ENCODE data around the gene ITPK1. TPM values are rescaled to one million over a fixed set of nuclear protein-coding genes. Genes with fewer than 3 reads are reported as not detected.

Gene ITPK1
- total RNA-seq, 2 experiments from 2014 or later, result 63.7 to 71.0 TPM

- no peaks in the 10 kb centered on the region for H3K27me3 Mint-ChIP-seq
- no peak for DNase-seq
- H3K36me3 Mint-ChIP-seq (ENCODE audit: low read depth), result no peaks in the 10 kb centered on the region
- no peak overlapping the region for H3K27ac Mint-ChIP-seq
- ChIA-PET POLR2A (no interaction called here), CTCF (interaction anchor here (1.4 kb wide), 1 partner anchor 17 kb away, joined by 3 read pairs; no protein-coding TSS in a partner anchor)
- no peak overlapping the region for H3K4me3 Mint-ChIP-seq
- H3K9me3 Mint-ChIP-seq, result no peaks in the 10 kb centered on the region
- peaks cover 2% of the 10 kb centered on the region for H3K4me1 Mint-ChIP-seq
Observed at GRCh38 chr14:93005838-93006237, 109.9 kb downstream of the ITPK1 start.

GRCh38 chr14:93005135-93005813 lies 110.5 kb downstream of the ITPK1 start:
- Mint-ChIP-seq H3K27me3 (no peaks in the 10 kb centered on the region), H3K4me3 (no peak overlapping the region), H3K4me1 (peaks cover 2% of the 10 kb centered on the region), H3K9me3 (no peaks in the 10 kb centered on the region), H3K27ac (no peak overlapping the region), H3K36me3 (ENCODE audit: low read depth) (no peaks in the 10 kb centered on the region)
- DNase-seq, result no peak
- ChIA-PET CTCF (interaction anchor here (1.4 kb wide), 1 partner anchor 17 kb away, joined by 3 read pairs; no protein-coding TSS in a partner anchor), POLR2A (no interaction called here)

DNA sequence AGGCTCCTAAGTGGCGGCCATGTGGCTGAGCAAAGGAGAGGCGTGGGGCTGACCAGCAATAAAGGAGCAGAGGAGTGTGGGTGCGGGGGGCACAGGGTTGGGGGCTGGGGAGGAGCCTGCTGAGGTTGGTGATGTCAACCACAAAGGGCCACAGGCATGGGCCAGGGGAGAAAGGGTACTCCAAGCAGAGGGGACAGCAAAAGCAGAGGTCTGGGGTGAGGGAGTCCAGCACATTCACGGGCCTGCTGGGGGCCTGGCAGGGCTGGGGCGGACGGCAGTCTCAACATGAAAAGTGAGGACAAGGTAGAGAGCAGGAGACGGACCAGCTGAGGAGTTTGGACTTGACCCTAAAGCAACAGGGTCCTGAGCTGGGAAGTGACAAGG lies 111.0 kb downstream of the ITPK1 start:
- Mint-ChIP-seq H3K4me1 (peaks cover 2% of the 10 kb centered on the region), H3K27me3 (no peaks in the 10 kb centered on the region), H3K4me3 (no peak overlapping the region), H3K9me3 (no peaks in the 10 kb centered on the region), H3K27ac (no peak overlapping the region), H3K36me3 (ENCODE audit: low read depth) (no peaks in the 10 kb centered on the region)
- ChIA-PET POLR2A (no interaction called here), CTCF (no interaction called here)
- no peak for DNase-seq

DNA sequence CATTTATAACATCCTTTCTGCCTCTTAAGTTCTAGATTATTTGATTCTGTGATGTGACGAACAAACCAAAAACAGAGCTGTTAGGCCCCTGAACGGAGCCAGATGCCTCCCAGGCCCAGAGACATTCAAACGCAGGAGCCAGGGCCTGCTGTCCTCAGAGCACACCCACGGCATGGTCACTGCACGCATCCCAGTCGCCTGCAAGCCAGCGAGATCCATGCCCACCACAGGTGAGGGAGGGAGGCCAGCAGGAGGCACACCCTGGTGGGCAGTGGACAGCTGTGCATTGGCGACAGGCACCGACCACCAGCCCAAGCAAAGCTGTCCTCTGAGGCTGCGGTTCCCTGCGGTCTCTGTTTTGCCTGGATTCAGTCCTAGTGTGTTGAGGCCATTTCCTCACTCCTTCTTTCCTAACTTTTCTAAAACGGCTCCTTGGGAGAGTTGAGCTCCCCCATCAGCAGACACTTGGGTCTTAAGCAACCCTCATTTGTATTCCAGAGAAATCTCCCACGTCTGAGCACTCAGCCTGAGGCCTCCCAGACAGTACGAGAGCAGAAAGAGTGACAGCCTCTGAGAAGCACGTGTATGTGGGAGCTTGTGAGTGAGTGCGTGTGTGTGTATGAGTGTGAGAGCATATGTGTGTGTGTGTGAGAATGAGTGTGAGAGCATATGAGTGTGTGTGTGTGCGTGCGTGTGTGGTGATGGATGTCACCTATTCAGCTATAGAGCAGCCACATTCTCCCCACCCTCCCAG lies 111.6 kb downstream of the ITPK1 start:
- POLR2A ChIA-PET, result no interaction called here
- no peaks in the 10 kb centered on the region for H3K36me3 Mint-ChIP-seq (ENCODE audit: low read depth)
- H3K27ac Mint-ChIP-seq, result no peak overlapping the region
- DNase-seq, result no peak
- H3K27me3 Mint-ChIP-seq, result no peaks in the 10 kb centered on the region
- no peak overlapping the region for H3K4me3 Mint-ChIP-seq
- H3K9me3 Mint-ChIP-seq, result no peaks in the 10 kb centered on the region
- CTCF ChIA-PET, result interaction anchor here (1.2 kb wide), 1 partner anchor 19 kb away, joined by 3 read pairs; no protein-coding TSS in a partner anchor
- H3K4me1 Mint-ChIP-seq, result peaks cover 2% of the 10 kb centered on the region

DNA sequence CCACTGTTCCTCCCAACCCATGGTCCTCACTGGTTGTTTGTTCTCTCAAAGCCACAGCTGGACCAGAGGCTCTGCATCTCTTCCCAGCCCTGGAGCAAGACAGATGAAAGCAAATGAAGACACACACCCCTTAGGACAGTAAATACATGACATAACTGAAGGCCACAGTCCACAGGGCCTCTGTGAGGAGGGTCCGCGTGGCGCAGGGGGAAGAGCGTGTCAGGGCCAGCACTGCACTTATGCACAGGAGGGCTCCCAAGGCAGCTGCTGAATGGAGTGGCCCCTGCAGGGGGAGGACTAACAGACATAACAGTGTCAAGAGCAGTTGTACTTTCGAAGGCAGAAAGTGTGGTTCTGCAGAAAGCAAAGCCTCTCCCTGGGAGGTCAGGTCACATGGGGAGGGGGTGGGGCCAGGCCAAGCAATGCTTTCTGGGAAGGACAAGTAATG lies 112.8 kb downstream of the ITPK1 start:
- DNase-seq, result no peak
- POLR2A ChIA-PET, result no interaction called here
- no peak overlapping the region for H3K4me3 Mint-ChIP-seq
- no peaks in the 10 kb centered on the region for H3K36me3 Mint-ChIP-seq (ENCODE audit: low read depth)
- no peaks in the 10 kb centered on the region for H3K9me3 Mint-ChIP-seq
- peak overlapping the region; percentile 25 for H3K27ac Mint-ChIP-seq
- peaks cover 2% of the 10 kb centered on the region for H3K4me1 Mint-ChIP-seq
- H3K27me3 Mint-ChIP-seq, result no peaks in the 10 kb centered on the region
- CTCF ChIA-PET, result interaction anchor here (0.6 kb wide), 1 partner anchor 1021 kb away, joined by 3 read pairs; no protein-coding TSS in a partner anchor

DNA sequence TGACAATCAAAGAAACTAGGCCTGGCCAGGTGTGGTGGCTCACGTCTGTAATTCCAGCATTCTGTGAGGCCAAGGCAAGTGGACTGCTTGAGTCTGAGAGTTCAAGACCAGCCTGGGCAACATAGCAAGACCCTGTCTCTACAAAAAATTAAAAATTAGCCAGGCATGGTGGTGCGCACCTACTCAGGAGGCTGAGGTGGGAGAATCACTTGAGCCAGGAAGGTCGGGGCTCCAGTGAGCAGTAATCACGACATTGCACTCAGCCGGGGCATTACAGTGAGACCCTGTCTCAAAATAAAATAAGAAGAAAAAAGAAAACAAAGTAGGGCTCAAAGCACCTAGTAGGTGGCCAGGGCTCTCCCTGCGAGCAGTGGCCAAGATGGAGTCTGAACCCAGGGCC lies 113.7 kb downstream of the ITPK1 start:
- no peak overlapping the region for H3K27ac Mint-ChIP-seq
- H3K4me3 Mint-ChIP-seq, result no peak overlapping the region
- H3K4me1 Mint-ChIP-seq, result peaks cover 2% of the 10 kb centered on the region
- no peaks in the 10 kb centered on the region for H3K27me3 Mint-ChIP-seq
- no peaks in the 10 kb centered on the region for H3K9me3 Mint-ChIP-seq
- POLR2A ChIA-PET, result no interaction called here
- DNase-seq, result no peak
- CTCF ChIA-PET, result no interaction called here
- no peaks in the 10 kb centered on the region for H3K36me3 Mint-ChIP-seq (ENCODE audit: low read depth)

DNA sequence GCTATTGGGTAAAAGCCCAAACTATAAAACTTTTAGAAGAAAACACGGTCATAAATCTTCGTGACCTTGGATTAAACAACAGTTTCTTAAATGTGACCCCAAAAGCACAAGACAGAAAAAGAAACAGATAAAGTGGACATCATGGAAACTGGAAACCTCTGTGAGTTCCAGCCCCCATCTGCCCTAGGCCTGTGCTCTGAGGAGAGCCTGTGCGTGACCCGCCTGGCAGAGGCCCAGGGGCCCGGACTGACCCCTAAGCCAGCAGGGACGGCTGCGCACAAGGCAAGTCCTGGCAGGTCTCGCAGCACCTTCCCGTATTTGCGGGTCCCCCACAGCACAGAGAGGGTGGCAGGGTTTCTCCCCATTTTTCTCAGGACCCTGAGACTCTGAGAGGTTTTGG lies 116.8 kb downstream of the ITPK1 start:
- DNase-seq, result no peak
- H3K27ac Mint-ChIP-seq, result no peak overlapping the region
- H3K36me3 Mint-ChIP-seq (ENCODE audit: low read depth), result no peaks in the 10 kb centered on the region
- peaks cover 2% of the 10 kb centered on the region for H3K4me1 Mint-ChIP-seq
- H3K27me3 Mint-ChIP-seq, result no peaks in the 10 kb centered on the region
- ChIA-PET CTCF (no interaction called here), POLR2A (no interaction called here)
- H3K9me3 Mint-ChIP-seq, result no peaks in the 10 kb centered on the region
- H3K4me3 Mint-ChIP-seq, result no peak overlapping the region

DNA sequence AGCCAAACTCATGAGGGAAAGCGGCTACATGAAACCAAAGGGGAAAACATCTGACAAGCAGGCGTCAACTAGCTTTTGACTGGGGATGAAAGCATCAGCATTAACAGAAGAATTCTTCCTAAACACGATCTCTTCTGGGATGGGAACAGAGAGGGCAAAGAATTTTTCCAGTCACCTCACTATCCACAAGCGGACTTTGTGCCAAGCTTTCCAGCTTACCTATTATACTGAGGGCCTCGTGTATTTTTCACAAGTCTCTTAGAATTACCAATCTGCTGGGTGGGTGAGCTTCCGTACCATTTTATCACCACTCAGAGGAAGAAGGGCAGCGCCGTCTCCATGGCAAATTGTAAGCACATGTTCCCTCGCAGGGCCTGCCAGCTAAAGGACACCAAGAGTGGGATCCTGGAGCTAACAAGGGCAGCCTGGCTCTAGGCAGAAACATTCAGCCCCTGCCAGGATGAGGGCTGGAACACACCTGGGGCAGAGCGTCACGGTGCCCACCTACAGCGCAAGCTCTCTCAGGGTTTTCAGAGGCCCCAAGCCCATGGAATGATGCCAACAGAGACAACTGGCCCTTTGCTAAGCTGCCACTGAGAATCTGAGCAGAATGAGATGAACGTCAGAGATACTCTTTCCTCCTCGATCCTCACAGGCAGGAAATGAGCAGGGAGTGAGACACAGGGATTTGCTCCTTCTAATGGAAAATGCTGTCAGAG lies 118.2 kb downstream of the ITPK1 start:
- no peaks in the 10 kb centered on the region for H3K36me3 Mint-ChIP-seq (ENCODE audit: low read depth)
- ChIA-PET CTCF (interaction anchor here (0.9 kb wide), 1 partner anchor 665 kb away, joined by 5 read pairs; no protein-coding TSS in a partner anchor), POLR2A (no interaction called here)
- DNase-seq, result no peak
- H3K4me3 Mint-ChIP-seq, result no peak overlapping the region
- H3K4me1 Mint-ChIP-seq, result no peaks in the 10 kb centered on the region
- H3K9me3 Mint-ChIP-seq, result no peaks in the 10 kb centered on the region
- peak overlapping the region; percentile 50 for H3K27ac Mint-ChIP-seq
- no peaks in the 10 kb centered on the region for H3K27me3 Mint-ChIP-seq

DNA sequence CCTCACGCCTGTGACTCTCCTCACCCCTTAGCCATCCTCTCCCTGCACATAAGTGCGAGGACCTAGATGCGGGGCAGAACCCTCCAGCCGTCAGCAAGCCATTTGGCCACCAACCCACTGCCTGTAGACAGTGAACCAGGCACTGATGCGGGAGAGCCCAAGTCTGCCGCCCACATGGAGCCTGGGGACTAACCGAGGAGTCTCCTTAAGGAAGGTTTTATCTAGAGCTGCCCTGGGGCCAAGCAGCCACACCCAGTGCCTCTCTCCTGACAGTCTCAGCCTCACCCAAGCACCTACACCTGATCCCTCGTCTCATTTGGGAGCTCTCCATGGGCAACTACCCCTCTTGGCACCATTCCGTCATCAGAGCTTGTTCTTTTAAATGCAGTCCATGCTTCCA lies 120.1 kb downstream of the ITPK1 start:
- H3K9me3 Mint-ChIP-seq, result no peaks in the 10 kb centered on the region
- no peak for DNase-seq
- ChIA-PET CTCF (no interaction called here), POLR2A (no interaction called here)
- no peak overlapping the region for H3K4me3 Mint-ChIP-seq
- H3K4me1 Mint-ChIP-seq, result no peaks in the 10 kb centered on the region
- no peaks in the 10 kb centered on the region for H3K27me3 Mint-ChIP-seq
- H3K36me3 Mint-ChIP-seq (ENCODE audit: low read depth), result no peaks in the 10 kb centered on the region
- no peak overlapping the region for H3K27ac Mint-ChIP-seq

GRCh38 chr14:92994942-92995341 lies 120.8 kb downstream of the ITPK1 start:
- H3K36me3 Mint-ChIP-seq (ENCODE audit: low read depth), result no peaks in the 10 kb centered on the region
- ChIA-PET CTCF (no interaction called here), POLR2A (no interaction called here)
- H3K4me1 Mint-ChIP-seq, result no peaks in the 10 kb centered on the region
- no peak for DNase-seq
- H3K4me3 Mint-ChIP-seq, result no peak overlapping the region
- H3K27ac Mint-ChIP-seq, result no peak overlapping the region
- H3K27me3 Mint-ChIP-seq, result no peaks in the 10 kb centered on the region
- no peaks in the 10 kb centered on the region for H3K9me3 Mint-ChIP-seq

GRCh38 chr14:92994131-92994676 lies 121.5 kb downstream of the ITPK1 start:
- Mint-ChIP-seq H3K4me3 (no peak overlapping the region), H3K9me3 (no peaks in the 10 kb centered on the region), H3K4me1 (no peaks in the 10 kb centered on the region), H3K36me3 (ENCODE audit: low read depth) (no peaks in the 10 kb centered on the region), H3K27me3 (no peaks in the 10 kb centered on the region), H3K27ac (peak overlapping the region; percentile 57)
- CTCF ChIA-PET, result no interaction called here
- POLR2A ChIA-PET, result no interaction called here
- no peak for DNase-seq

GRCh38 chr14:92993302-92993701 lies 122.4 kb downstream of the ITPK1 start:
- DNase-seq, result no peak
- CTCF ChIA-PET, result no interaction called here
- Mint-ChIP-seq H3K4me3 (no peak overlapping the region), H3K4me1 (no peaks in the 10 kb centered on the region), H3K27me3 (no peaks in the 10 kb centered on the region), H3K36me3 (ENCODE audit: low read depth) (no peaks in the 10 kb centered on the region), H3K27ac (no peak overlapping the region), H3K9me3 (no peaks in the 10 kb centered on the region)
- POLR2A ChIA-PET, result no interaction called here

DNA sequence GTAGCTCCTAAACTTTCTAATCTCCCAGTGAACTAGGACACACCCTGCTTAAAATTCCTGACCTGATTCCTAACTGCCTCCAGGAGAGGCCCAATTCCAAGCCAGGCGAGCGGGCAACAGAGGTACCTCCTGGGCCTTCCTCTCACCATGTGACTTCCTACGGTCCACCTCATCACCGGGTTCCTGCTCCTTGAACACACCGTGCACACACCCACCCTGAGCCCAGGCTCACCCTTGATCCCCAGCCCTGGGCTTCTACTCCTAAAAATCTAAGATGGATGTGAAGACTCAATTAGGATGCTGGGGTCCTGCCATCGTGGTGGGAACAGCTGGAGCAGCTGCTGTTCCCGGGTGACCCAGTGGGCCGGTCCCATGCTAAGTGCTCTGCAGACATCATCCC lies 124.2 kb downstream of the ITPK1 start:
- H3K4me1 Mint-ChIP-seq, result no peaks in the 10 kb centered on the region
- H3K27me3 Mint-ChIP-seq, result no peaks in the 10 kb centered on the region
- no peaks in the 10 kb centered on the region for H3K36me3 Mint-ChIP-seq (ENCODE audit: low read depth)
- POLR2A ChIA-PET, result no interaction called here
- H3K4me3 Mint-ChIP-seq, result no peak overlapping the region
- no peaks in the 10 kb centered on the region for H3K9me3 Mint-ChIP-seq
- CTCF ChIA-PET, result interaction anchor here (1.2 to 1.6 kb wide), 2 partner anchors 11 to 39 kb away, joined by 3 to 4 read pairs; no protein-coding TSS in a partner anchor
- H3K27ac Mint-ChIP-seq, result no peak overlapping the region
- DNase-seq, result no peak

All from activated CD4-positive, alpha-beta T cell treated with anti-CD3 and anti-CD28 coated beads, Interleukin-2, amount 10 ng/mL, durations not matched to agents 7 days and 5 days (primary cell).